K562 (cell line): ENCODE data around the gene OSCAR. TPM values are rescaled to one million over a fixed set of nuclear protein-coding genes. Genes with fewer than 3 reads are reported as not detected.

ENCODE experiments used
- HDAC2 ChIP-seq: fragments of 450-650 bp; IDR thresholded peaks from 2 replicates; pipeline ENCODE4 v1.6.1; 2016; ENCODE audit warnings: mild to moderate bottlenecking
- HLTF ChIP-seq: fragments of 450-650 bp; IDR thresholded peaks from 2 replicates; pipeline ENCODE4 v1.6.1; 2016
- HMBOX1 ChIP-seq: sonication (generic); IDR thresholded peaks from 2 replicates; pipeline ENCODE4 v1.6.1; 2016
- HMG20B ChIP-seq: fragments of 250-450 bp; sonication (Bioruptor Pico); IDR thresholded peaks from 2 replicates; pipeline ENCODE4 v1.5.0; 2021; ENCODE audit warnings: mild to moderate bottlenecking
- KAT7 ChIP-seq: sonication (generic); formaldehyde crosslinking; IDR thresholded peaks from 2 replicates; pipeline ENCODE4 v1.8.0; 2022; ENCODE audit warnings: missing genetic modification reagents, mild to moderate bottlenecking, borderline replicate concordance
- PPARD ChIP-seq: fragments of 250-450 bp; sonication (Bioruptor Pico); IDR thresholded peaks from 2 replicates; pipeline ENCODE4 v1.8.0; 2022; ENCODE audit warnings: inconsistent platforms, mild to moderate bottlenecking, moderate library complexity
- SMAD4 ChIP-seq: fragments of 250-450 bp; sonication (Bioruptor Pico); conservative IDR thresholded peaks from 2 replicates; pipeline ENCODE4 v1.8.0; 2021; ENCODE audit warnings: inconsistent platforms, mild to moderate bottlenecking, moderate library complexity
- STAT6 ChIP-seq: sonication (generic); formaldehyde crosslinking; IDR thresholded peaks from 2 replicates; pipeline ENCODE4 v1.8.1; 2023; ENCODE audit warnings: mild to moderate bottlenecking, missing genetic modification reagents
- TCF3 ChIP-seq: sonication (generic); formaldehyde crosslinking; IDR thresholded peaks from 2 replicates; pipeline ENCODE4 v1.4.0; 2020; ENCODE audit warnings: mild to moderate bottlenecking, missing genetic modification reagents
- TFAM ChIP-seq: fragments of 250-450 bp; sonication (Bioruptor Pico); conservative IDR thresholded peaks from 2 replicates; pipeline ENCODE4 v1.5.0; 2021; ENCODE audit warnings: mild to moderate bottlenecking, moderate library complexity
- YY1 ChIP-seq, 3 experiments: IDR thresholded peaks; 2 replicates each; pipeline ENCODE4 v1.6.1; 2011; ENCODE audit warnings: low read length in 2 of 3, mild to moderate bottlenecking in 2 of 3, moderate library complexity in 2 of 3, borderline replicate concordance in 1 of 3, control low read depth in 1 of 3, low read depth in 1 of 3; ENCODE audit not compliant: insufficient read depth in 3 of 3, insufficient replicate concordance in 2 of 3, control insufficient read depth in 1 of 3, insufficient read length in 1 of 3; ENCODE audit errors: extremely low read depth in 1 of 3
- ZBTB1 ChIP-seq: sonication (generic); formaldehyde crosslinking; IDR thresholded peaks from 2 replicates; pipeline ENCODE4 v1.8.1; 2023; ENCODE audit warnings: missing genetic modification reagents, low read depth, mild to moderate bottlenecking, borderline replicate concordance
- ZMIZ1 ChIP-seq, 2 experiments: fragments of 150-350 bp in 1 of 2; IDR thresholded peaks; 2 replicates each; pipeline ENCODE4 v1.6.1; 2012 to 2016; ENCODE audit warnings: low read depth in 2 of 2, low read length in 2 of 2, mild to moderate bottlenecking in 1 of 2, moderate library complexity in 1 of 2
- ZNF384 ChIP-seq: IDR thresholded peaks from 2 replicates; pipeline ENCODE4 v1.6.1; 2012; ENCODE audit warnings: low read depth, low read length, improper control_type of control experiment
- ZNF431 ChIP-seq: sonication (generic); formaldehyde crosslinking; IDR thresholded peaks from 2 replicates; pipeline ENCODE4 v1.8.0; 2022; ENCODE audit warnings: mild to moderate bottlenecking, missing genetic modification reagents
- ZNF668 ChIP-seq: fragments of 250-450 bp; sonication (Bioruptor Pico); IDR thresholded peaks from 2 replicates; pipeline ENCODE4 v1.8.0; 2022; ENCODE audit warnings: mild to moderate bottlenecking, inconsistent platforms
- polyA plus RNA-seq, 8 experiments: library from polyadenylated mRNA; depleted of rRNA in 4 of 8; stranded (reverse) in 5 of 8; unstranded in 3 of 8; fragments of >200 nt; fragmentation: Nextera tagmentation in 2 of 8; fragmentation: Illumina TruSeq in 1 of 8; extraction: Ambion mirVana in 2 of 8; extraction: Trizol in 1 of 8; gene quantifications; 2 replicates each; pipeline versions ENCODE4 v1.2.1 to v1.2.3, GENCODE V29; 2011 to 2014; ENCODE audit warnings: inconsistent platforms in 1 of 8, missing spikeins in 1 of 8
- total RNA-seq, 7 experiments: library from RNA; depleted of rRNA in 6 of 7; stranded (reverse); fragments of >200 nt in 6 of 7; fragmentation: Illumina TruSeq in 2 of 7; extraction: Trizol in 2 of 7; gene quantifications; 2 replicates each; pipeline versions ENCODE4 v1.2.1 to v1.2.3, GENCODE V29; 2011 to 2021; ENCODE audit warnings: low replicate concordance in 1 of 7
- TF ChIP-seq, protein P1 (sequence below): fragments of 250-450 bp; sonication (Bioruptor Pico); IDR thresholded peaks from 2 replicates; pipeline ENCODE4 v1.4.0; 2020; ENCODE audit warnings: mild to moderate bottlenecking, moderate library complexity

OSCAR gene
- total and polyA plus RNA-seq, 9 of the 15 experiments (the other 6 are each of a cell fraction or from before 2014, with no cell fraction given), result 0.09 to 0.62 (median 0.13) TPM; not detected in 5

- TF ChIP-seq TFAM (no peak), ZNF431 (no peak), STAT6 (CRISPR knock-in tag) (no peak), ZNF668 (CRISPR knock-in tag) (no peak), HMBOX1 (no peak), HLTF (0 out of 2 replicates have a peak, but pooled peaks have one; percentile 40), HDAC2 (peak; percentile 47; the same call in 1 of the 2 replicates), ZMIZ1 (IDR thresholded peaks at IDR 0.05; ENCODE audit: low read depth in 2 of 2, low read length in 2 of 2) (no peak), ZBTB1 (CRISPR knock-in tag) (no peak), YY1 (IDR thresholded peaks at IDR 0.05; ENCODE audit: borderline replicate concordance in 1 of 3, control insufficient read depth in 1 of 3, extremely low read depth in 1 of 3, insufficient read depth in 3 of 3, insufficient read length in 1 of 3, insufficient replicate concordance in 2 of 3, low read depth in 1 of 3, low read length in 2 of 3) (no peak), SMAD4 (0 out of 2 replicates have a peak, but pooled peaks have one; percentile 8), KAT7 (CRISPR knock-in tag) (no peak), HMG20B (CRISPR knock-in tag) (no peak), ZNF384 (no peak), PPARD (CRISPR knock-in tag) (no peak), TCF3 (CRISPR knock-in tag) (no peak)
- TF ChIP-seq, protein P1, sequence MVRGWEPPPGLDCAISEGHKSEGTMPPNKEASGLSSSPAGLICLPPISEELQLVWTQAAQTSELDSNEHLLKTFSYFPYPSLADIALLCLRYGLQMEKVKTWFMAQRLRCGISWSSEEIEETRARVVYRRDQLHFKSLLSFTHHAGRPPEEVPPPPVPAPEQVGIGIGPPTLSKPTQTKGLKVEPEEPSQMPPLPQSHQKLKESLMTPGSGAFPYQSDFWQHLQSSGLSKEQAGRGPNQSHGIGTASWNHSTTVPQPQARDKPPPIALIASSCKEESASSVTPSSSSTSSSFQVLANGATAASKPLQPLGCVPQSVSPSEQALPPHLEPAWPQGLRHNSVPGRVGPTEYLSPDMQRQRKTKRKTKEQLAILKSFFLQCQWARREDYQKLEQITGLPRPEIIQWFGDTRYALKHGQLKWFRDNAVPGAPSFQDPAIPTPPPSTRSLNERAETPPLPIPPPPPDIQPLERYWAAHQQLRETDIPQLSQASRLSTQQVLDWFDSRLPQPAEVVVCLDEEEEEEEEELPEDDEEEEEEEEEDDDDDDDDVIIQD, result no peak
Measured at GRCh38 chr19:54096617-54097106, 3.9 kb downstream of the OSCAR start (continued).
